NCI-H82 (cell line): ENCODE results near the gene STX5.
"Not testable (repeated sequence)": the region's sequence is repeated elsewhere in the genome, so short reads cannot be mapped to it uniquely, and the experiment has no call there.

ENCODE experiments used
- DNase-seq: peaks from one replicate; lab custom pipeline; 2025; lab: John Stamatoyannopoulos, UW

The STX5 gene

GRCh38 chr11:62854013-62854824 is 22.4 kb upstream of the STX5 start:
- DNase-seq, result no peak

GRCh38 chr11:62853279-62853965 is 21.6 kb upstream of the STX5 start:
- no peak for DNase-seq

GRCh38 chr11:62852523-62853188 is 20.8 kb upstream of the STX5 start:
- DNase-seq, result no peak

- DNase-seq, result no peak
Observed at GRCh38 chr11:62851807-62852522, 20.1 kb upstream of the STX5 start.

- DNase-seq, result peak; percentile 78
Observed at GRCh38 chr11:62850911-62851806, 19.3 kb upstream of the STX5 start.

- DNase-seq, result peak; percentile 26
Observed at GRCh38 chr11:62847767-62848314, 16.0 kb upstream of the STX5 start.

- DNase-seq, result no peak
Observed at GRCh38 chr11:62846177-62846576, 14.3 kb upstream of the STX5 start.

GRCh38 chr11:62844154-62844553 is 12.3 kb upstream of the STX5 start:
- DNase-seq, result no peak

GRCh38 chr11:62843466-62843865 is 11.6 kb upstream of the STX5 start:
- DNase-seq, result no peak

- DNase-seq, result not testable (repeated sequence)
Observed at GRCh38 chr11:62842891-62843290, 11.0 kb upstream of the STX5 start.

- peak; percentile 85 for DNase-seq
Observed at GRCh38 chr11:62842171-62842741, 10.4 kb upstream of the STX5 start.

- peak; percentile 98 for DNase-seq
Observed at GRCh38 chr11:62841361-62842170, 9.7 kb upstream of the STX5 start.

- peak; percentile 86 for DNase-seq
Observed at GRCh38 chr11:62840721-62841360, 9.0 kb upstream of the STX5 start.

GRCh38 chr11:62839050-62839945 is 7.4 kb upstream of the STX5 start, which contains the start of gene WDR74:
TSS of gene WDR74 (minus strand) at chr11:62839590. CDS start at chr11:62839570, 20 bp downstream.
- DNase-seq, result peak; percentile 91

- no peak for DNase-seq
Observed at GRCh38 chr11:62835336-62835735, 3.5 kb upstream of the STX5 start.

- DNase-seq, result peak; percentile 76
Observed at GRCh38 chr11:62832336-62833234, 734 bp upstream of the STX5 start, which contains the start of gene TEX54. TSS of gene TEX54 (minus strand) at chr11:62832841.
